Measurements from ENCODE around the gene GIMAP6. TPM values are rescaled to one million over a fixed set of nuclear protein-coding genes. Genes with fewer than 3 reads are reported as not detected.
"Not testable (repeated sequence)": the region's sequence is repeated elsewhere in the genome, so short reads cannot be mapped to it uniquely, and the experiment has no call there.

Gene GIMAP6
- total and polyA plus RNA-seq, 9 donors = 3.6 to 38.1 (median 11.4) TPM

- no peak overlapping the region for H3K4me3 ChIP-seq
- intact Hi-C loops (cut with DNase I) = no loop called here
- H3K27me3 ChIP-seq = no peaks in the 10 kb centered on the region
- no peaks in the 10 kb centered on the region for H3K9me3 ChIP-seq
- H3K27ac ChIP-seq = no peak overlapping the region
- no peaks in the 10 kb centered on the region for H3K36me3 ChIP-seq
- H3K4me1 ChIP-seq (ENCODE audit: insufficient read depth) = no peaks in the 10 kb centered on the region
- 56 to 63% (median 60%) methylated on average over 1 of the region's 1 CpG for WGBS, 3 donors
- TF ChIP-seq EP300 (IDR thresholded peaks at IDR 0.05) (no peak), CTCF (IDR thresholded peaks at IDR 0.05) (no peak), POLR2A (IDR thresholded peaks at IDR 0.05) (no peak)
- no peak for DNase-seq
Observed at GRCh38 chr7:150613880-150614279, 18.3 kb downstream of the GIMAP6 start.

GRCh38 chr7:150612925-150613324, 19.3 kb downstream of the GIMAP6 start:
- no peaks in the 10 kb centered on the region for H3K27me3 ChIP-seq
- H3K9me3 ChIP-seq = no peaks in the 10 kb centered on the region
- H3K36me3 ChIP-seq = no peaks in the 10 kb centered on the region
- no peak overlapping the region for H3K27ac ChIP-seq
- 41 to 67% (median 64%) methylated on average over 3 of the region's 3 CpGs for WGBS, 3 donors
- DNase-seq = no peak
- no peak for TF ChIP-seq CTCF (IDR thresholded peaks at IDR 0.05)
- H3K4me1 ChIP-seq (ENCODE audit: insufficient read depth) = no peaks in the 10 kb centered on the region
- intact Hi-C loops (cut with DNase I) = no loop called here
- H3K4me3 ChIP-seq = no peak overlapping the region

GRCh38 chr7:150610233-150610632, 22.0 kb downstream of the GIMAP6 start:
- Histone ChIP-seq H3K27ac (no peak overlapping the region), H3K4me1 (ENCODE audit: insufficient read depth) (no peaks in the 10 kb centered on the region), H3K27me3 (no peaks in the 10 kb centered on the region), H3K9me3 (no peaks in the 10 kb centered on the region), H3K4me3 (no peak overlapping the region), H3K36me3 (no peaks in the 10 kb centered on the region)
- no peak for DNase-seq
- TF ChIP-seq EP300 (IDR thresholded peaks at IDR 0.05) = no peak
- no peak for TF ChIP-seq POLR2A (IDR thresholded peaks at IDR 0.05)
- no peak for TF ChIP-seq CTCF (IDR thresholded peaks at IDR 0.05)
- WGBS, 3 donors = 71 to 86% (median 73%) methylated on average over 1 of the region's 1 CpG
- intact Hi-C loops (cut with DNase I) = no loop called here

- intact Hi-C loops (cut with DNase I); H3K9me3 ChIP-seq; DNase-seq; H3K36me3 ChIP-seq; H3K27ac ChIP-seq; H3K4me3 ChIP-seq; H3K4me1 ChIP-seq (ENCODE audit: insufficient read depth); H3K27me3 ChIP-seq: not testable (repeated sequence)
- 62 to 66% (median 62%) methylated on average over 2 of the region's 2 CpGs for WGBS, 3 donors
Observed at GRCh38 chr7:150603600-150603999, 28.6 kb downstream of the GIMAP6 start.

- WGBS, 3 donors = 42 to 90% (median 77%) methylated on average over 2 of the region's 2 CpGs
- Histone ChIP-seq H3K4me1 (ENCODE audit: insufficient read depth) (no peaks in the 10 kb centered on the region), H3K27ac (no peak overlapping the region), H3K36me3 (no peaks in the 10 kb centered on the region), H3K9me3 (no peaks in the 10 kb centered on the region), H3K27me3 (no peaks in the 10 kb centered on the region), H3K4me3 (no peak overlapping the region)
- intact Hi-C loops (cut with DNase I) = no loop called here
- TF ChIP-seq POLR2A (IDR thresholded peaks at IDR 0.05) (no peak), CTCF (IDR thresholded peaks at IDR 0.05) (no peak), EP300 (IDR thresholded peaks at IDR 0.05) (no peak)
- DNase-seq = no peak
Observed at GRCh38 chr7:150595361-150595760, 36.8 kb downstream of the GIMAP6 start.

Data from ovary (tissue), 9 donors.